Measurements from ENCODE around the gene ATF2.
A peak's percentile ranks its signal among the peaks of the same experiment; 100 is the strongest.

ATF2 gene, protein sequence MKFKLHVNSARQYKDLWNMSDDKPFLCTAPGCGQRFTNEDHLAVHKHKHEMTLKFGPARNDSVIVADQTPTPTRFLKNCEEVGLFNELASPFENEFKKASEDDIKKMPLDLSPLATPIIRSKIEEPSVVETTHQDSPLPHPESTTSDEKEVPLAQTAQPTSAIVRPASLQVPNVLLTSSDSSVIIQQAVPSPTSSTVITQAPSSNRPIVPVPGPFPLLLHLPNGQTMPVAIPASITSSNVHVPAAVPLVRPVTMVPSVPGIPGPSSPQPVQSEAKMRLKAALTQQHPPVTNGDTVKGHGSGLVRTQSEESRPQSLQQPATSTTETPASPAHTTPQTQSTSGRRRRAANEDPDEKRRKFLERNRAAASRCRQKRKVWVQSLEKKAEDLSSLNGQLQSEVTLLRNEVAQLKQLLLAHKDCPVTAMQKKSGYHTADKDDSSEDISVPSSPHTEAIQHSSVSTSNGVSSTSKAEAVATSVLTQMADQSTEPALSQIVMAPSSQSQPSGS

GRCh38 chr2:175167792-175168563 lies at the start of gene ATF2:
Gene ATF2 (minus strand): TSS chr2:175168203. CDS start chr2:175136443, 31,760 bp downstream.
- peak; percentile 97 for DNase-seq (ENCODE audit: low read depth in 2 of 2)

DNA sequence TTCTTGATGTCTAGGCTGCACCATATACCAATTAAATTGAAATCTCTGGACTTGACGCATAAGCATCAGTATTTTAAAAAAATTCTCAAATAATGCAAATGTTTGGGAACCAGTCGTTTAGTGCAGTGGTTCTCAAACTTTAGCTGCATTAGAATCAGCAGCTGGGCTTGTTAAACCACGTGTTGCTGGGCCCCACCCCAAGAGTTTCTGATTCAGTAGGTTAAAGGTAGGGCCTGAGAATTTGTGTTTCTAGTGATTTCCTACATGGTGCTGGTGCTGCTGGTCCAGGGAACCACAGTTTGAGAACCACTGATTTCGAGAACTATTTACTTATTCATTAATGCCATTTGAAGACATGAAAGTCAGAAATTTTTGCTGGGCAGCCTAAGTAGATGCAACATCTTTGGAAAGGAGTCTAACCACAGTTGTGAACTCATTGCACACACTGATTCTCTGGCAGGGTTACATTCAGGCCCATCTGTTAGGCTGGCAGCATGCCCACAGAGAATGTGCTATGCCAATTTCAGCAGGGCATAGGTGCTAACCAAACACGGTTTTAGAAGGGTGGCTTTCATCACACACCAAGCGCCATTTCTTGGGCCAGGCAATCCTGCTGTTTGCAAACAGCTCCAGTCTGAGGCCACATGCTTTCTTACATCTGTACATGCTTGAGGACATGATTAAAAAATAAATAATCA lies 39.9 kb upstream of the ATF2 start:
- no peak for DNase-seq (ENCODE audit: low read depth in 2 of 2)

GRCh38 chr2:175206866-175207265 lies 38.9 kb upstream of the ATF2 start:
- DNase-seq (ENCODE audit: low read depth in 2 of 2): no peak

- no peak for DNase-seq (ENCODE audit: low read depth in 2 of 2)
Measured at GRCh38 chr2:175205523-175205922, 37.5 kb upstream of the ATF2 start.

DNA sequence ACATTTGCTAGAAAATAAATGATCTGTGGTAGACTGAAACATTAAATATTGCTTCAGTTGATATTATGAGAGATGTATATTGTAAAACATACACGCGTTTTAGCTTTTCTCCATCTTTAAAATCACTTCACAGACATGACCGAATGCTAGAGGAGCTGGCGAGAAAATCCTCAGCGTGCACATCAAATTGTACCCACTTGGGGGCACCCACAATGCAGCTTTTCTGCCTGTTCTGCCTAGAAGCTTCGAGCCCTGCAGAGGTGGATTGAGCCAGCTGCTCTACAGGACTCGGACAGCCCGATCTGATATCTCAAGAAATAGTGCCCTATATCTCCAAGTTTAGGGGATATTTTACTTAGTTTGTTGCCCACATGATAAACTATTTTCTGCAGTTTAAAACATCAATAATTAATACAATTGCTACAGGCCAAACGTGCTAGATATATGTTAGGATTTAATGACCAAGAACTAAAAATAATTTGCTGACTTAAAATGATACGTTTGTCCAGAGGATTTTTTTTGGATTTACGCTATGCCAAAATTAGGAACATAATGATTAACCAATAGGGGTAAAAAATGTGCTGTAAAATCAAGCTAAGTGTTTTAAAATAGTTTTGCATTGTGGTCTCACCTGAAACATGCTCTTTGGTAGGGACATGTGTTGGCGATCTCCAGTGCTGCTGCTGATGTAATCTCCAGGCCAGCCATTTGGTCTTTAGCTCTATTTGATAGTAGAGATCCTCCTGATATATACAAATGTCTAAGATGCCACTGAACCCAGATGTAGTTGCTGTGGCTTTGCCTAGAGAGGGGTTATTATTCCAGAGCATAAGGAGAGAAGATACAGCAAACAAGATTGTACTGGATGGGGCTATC lies 35.9 kb upstream of the ATF2 start:
- DNase-seq (ENCODE audit: low read depth in 2 of 2): peak; percentile 25 to 51

DNA sequence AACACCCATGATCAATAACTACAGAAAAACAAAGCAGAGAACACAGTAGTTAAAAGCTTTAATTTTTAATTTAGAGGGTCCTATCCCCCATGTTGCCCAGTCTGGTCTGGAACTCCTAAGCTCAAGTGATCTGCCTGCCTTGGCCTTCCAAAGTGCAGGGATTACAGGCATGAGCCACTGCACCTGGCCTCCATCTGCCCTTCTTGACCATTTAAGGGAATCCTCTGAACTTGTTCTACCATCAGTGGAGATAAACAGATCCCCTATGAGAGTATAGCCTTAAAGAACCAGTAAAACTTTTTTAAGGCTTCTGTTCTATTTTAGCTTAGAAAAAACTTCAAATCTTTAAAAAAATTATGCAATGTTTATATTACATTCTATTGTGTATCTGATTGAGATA lies 27.0 kb upstream of the ATF2 start:
- no peak for DNase-seq (ENCODE audit: low read depth in 2 of 2)

DNA sequence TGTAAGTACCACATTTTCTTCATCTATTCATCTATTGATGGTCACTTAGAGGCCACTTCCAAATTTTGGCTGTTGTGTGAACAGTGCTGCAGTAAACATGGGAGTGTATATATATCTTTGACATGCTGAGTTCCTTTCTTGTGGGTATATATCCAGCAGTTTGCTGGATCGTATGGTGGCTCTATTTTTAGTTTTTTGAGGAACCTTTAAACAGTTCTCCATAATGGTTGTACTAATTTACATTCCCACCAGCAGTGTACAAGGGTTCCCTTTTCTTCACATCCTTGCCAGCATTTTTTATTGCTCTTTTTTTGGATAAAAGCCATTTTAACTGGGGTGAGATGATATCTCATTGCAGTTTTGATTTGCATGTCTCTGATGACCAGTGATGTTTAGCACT lies 20.8 kb upstream of the ATF2 start:
- no peak for DNase-seq (ENCODE audit: low read depth in 2 of 2)

- DNase-seq (ENCODE audit: low read depth in 2 of 2): no peak
Measured at GRCh38 chr2:175187378-175187777, 19.4 kb upstream of the ATF2 start.

DNA sequence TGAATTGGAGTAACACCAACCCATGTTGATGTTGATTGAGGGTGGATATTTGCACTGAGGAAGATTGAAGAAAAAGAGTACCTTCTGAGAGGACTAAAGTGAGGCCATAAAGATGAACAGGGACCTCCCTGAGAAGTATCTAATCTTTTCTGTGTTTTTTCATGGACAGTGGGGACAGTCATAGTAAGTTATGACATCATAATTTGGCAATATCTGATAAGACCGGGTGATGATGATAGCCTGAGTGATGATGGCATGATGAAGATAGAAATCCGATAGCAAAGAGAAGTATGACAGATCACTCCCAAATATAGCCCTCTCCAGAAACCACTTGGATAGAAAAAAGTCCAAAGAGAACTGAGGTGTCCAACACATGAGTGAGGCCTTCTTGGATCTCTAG lies 15.7 kb upstream of the ATF2 start:
- no peak for DNase-seq (ENCODE audit: low read depth in 2 of 2)

- DNase-seq (ENCODE audit: low read depth in 2 of 2): no peak
Measured at GRCh38 chr2:175181877-175182308, 13.9 kb upstream of the ATF2 start.

DNA sequence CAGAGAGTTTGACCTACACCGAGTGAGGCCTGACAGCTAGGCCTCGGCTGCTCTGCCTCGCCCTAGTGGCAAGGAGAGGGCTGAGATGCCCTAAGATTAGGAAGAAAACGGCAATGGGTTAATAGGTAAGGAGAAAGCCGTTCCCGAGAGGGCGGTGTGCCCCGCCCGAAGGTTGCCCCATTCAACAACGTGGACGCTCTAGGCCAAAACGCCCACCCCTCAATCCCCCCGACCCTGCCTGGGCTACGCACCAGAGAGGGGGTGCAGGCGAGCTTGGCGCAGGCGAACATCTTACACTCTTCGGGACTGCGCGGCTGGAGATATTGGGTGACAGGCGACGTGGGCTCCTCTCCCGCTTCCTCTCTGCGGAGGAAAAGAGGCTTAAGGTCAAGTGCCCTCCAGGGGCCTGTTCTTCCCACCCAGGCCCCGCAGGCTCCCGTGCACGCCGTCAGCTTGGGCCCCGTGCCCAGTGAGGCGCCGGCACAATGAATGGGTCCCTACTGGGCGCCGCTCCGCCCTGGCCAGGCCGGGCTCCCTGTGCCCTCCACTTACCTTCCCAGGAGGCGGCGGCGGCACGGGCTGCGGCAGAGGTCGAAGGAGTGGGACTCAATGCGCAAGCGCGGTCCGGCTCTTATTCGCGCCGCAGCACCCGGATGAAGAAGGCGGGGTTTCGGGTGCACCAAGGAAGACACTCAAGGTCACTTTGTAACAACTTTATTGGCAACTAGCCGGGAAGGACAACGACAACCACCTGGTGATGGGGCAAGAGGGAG lies 13.3 kb upstream of the ATF2 start, which contains the start of gene ATP5MC3:
TSS of gene ATP5MC3 (minus strand) at position 607 of the 773 bp plus-strand sequence. CDS start at position 290, 317 bp downstream.
- peak; percentile 85 to 90 for DNase-seq (ENCODE audit: low read depth in 2 of 2)

DNA sequence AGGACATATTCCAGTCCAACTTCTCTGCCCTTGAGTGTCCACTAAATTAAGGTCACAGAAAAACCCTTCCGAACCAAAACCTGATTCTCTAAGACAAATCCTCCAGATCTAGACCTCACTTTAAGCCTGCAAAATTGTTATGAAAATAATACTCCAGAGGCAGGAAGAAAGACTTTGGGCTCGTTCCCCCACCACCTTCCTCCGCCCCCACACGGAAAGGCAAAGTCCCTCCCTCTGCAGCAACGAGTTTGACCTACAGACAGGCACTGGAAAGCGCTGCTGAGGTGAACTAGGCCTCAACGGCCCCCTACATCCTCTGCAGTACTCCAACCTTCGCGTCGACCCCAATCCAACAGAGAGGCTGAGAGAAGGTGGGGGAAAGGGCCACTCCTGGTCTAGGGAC lies 12.7 kb upstream of the ATF2 start:
- DNase-seq (ENCODE audit: low read depth in 2 of 2): peak; percentile 33 to 44

DNA sequence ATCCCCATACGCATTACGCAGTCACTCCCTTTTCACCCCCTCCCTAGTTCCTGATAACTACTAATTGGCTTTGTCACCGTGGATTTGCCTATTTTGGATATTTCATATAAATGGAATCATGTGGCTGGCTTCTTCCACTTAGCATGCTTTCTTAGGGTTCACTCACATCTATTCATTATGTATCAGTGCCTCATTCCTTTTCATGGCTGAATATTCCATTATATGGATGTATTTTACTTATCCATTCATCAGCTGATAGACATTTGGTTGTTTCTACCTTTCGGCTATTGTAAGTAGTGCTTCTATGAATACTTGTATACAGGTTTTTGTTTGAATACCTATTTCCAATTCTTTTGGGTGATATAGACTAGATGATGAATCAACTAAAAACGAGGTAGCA lies 8.6 kb upstream of the ATF2 start:
- no peak for DNase-seq (ENCODE audit: low read depth in 2 of 2)

DNA sequence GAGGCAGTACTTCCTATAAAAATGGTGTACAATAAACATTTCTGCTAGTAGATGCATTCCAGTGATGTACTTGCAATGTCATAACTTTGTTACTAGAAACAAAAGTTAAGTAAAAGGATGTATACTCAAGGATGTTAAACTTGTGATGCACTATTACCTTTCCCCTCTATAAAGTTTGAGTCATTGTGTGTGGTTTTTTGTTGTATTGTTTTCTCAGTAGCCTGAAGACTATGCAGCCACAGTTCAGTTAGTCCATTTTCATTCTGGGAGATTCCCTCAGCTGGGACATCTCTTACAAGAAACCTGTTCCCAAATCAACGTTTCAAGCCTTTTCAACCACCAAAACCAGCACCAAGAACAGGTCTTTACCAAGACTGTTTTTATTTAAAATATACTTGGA lies 7.9 kb upstream of the ATF2 start:
- no peak for DNase-seq (ENCODE audit: low read depth in 2 of 2)

GRCh38 chr2:175175320-175175719 lies 7.3 kb upstream of the ATF2 start:
- no peak for DNase-seq (ENCODE audit: low read depth in 2 of 2)

GRCh38 chr2:175170659-175171304 lies 2.8 kb upstream of the ATF2 start:
- DNase-seq (ENCODE audit: low read depth in 2 of 2): no peak

DNA sequence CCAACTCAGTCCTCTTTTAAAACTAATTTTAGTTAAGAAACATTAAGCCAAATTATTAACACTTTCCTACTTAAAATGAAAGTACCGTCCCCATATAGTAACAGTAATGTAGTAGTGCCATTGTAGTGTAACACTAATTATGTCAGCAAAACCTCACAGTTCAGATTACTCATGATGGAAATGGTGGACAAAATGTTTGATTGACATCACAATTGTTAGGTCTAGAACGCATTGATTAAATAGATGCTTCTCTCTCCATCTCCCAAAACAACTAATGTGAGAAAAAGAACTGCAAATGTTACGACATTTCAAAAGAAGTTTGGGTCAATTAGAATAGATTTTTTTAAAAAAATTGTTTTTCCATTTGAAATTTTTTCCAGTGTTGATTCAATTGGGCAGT lies 1.2 kb upstream of the ATF2 start:
- no peak for DNase-seq (ENCODE audit: low read depth in 2 of 2)

DNA sequence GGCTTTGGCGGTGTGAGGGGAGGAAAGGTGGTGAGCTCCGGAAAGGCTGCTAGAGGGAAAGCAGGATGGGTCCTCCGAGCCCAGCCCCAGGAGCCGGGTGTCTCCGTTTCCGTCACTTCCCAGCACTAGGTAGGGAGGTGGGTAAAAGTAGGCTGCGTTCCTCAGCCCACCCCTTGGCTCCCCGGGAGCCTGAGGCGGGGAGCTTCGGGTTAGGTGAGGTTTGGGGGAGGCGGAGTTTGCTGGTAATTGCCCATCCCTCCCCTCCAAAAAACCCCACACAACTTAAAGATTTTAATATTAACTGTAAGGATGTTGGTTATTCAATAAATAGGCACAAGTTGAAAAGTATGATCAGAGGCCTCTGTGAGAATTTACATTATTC lies 552 bp upstream of the ATF2 start:
- DNase-seq (ENCODE audit: low read depth in 2 of 2): no peak

- DNase-seq (ENCODE audit: low read depth in 2 of 2): peak in 1 of 2 donors; percentile 10
Measured at GRCh38 chr2:175167076-175167791, 769 bp downstream of the ATF2 start.

Measured in stimulated activated CD4-positive, alpha-beta T cell treated with anti-CD3 and anti-CD28 coated beads, Interleukin-15, amount 100 ng/mL, for 48 hours (primary cell).